Right atrium auricular region (tissue), 2 donors: ENCODE data around the gene SVOPL. TPM values are rescaled to one million over a fixed set of nuclear protein-coding genes. Genes with fewer than 3 reads are reported as not detected.

Experiments used
- DNase-seq: peaks from one replicate; pipeline ENCODE4 v3.0.0-alpha.2; 2019; ENCODE audit warnings: low spot score
- H3K27ac ChIP-seq, 2 donors: fragments of 200-600 bp; sonication (generic); 1 replicate in 1 of 2; 2 replicates in 1 of 2; pipeline ENCODE4 v1.5.1; 2016 to 2019
- H3K27me3 ChIP-seq, 2 donors: fragments of 200-600 bp; sonication (generic); one replicate each; pipeline versions ENCODE4 v1.5.1 to v1.6.0; 2017 to 2019
- H3K36me3 ChIP-seq: fragments of 200-600 bp; sonication (generic); one replicate; pipeline ENCODE4 v1.5.1; 2016
- H3K4me1 ChIP-seq, 2 donors: fragments of 200-600 bp; sonication (generic); one replicate each; pipeline versions ENCODE4 v1.5.1 to v1.6.0; 2017 to 2019
- H3K4me3 ChIP-seq, 2 donors: fragments of 200-600 bp; sonication (generic); 1 replicate in 1 of 2; 2 replicates in 1 of 2; pipeline ENCODE4 v1.5.1; 2017 to 2019; ENCODE audit warnings: mild to moderate bottlenecking in 1 of 2, moderate library complexity in 1 of 2
- H3K9me3 ChIP-seq, 2 donors: fragments of 200-600 bp; sonication (generic); one replicate each; pipeline ENCODE4 v1.5.1; 2019
- CTCF ChIP-seq, 2 donors: fragments of 200-600 bp; sonication (generic); IDR thresholded peaks; one replicate each; pipeline ENCODE4 v1.5.1; 2019; ENCODE audit warnings: antibody characterized with exemption in 2 of 2
- total RNA-seq, 2 donors: library from RNA; depleted of rRNA; stranded (reverse); fragments of >200 nt; gene quantifications; one replicate each; pipeline ENCODE4 v1.1.0, GENCODE V29; 2016

SVOPL gene
- total RNA-seq, 2 donors from 2014 or later, result not detected

GRCh38 chr7:138712652-138713051 lies 11.5 kb upstream of the SVOPL start:
- H3K36me3 ChIP-seq, result no peaks in the 10 kb centered on the region
- DNase-seq, result no peak
- H3K9me3 ChIP-seq, result no peaks in the 10 kb centered on the region
- H3K4me1 ChIP-seq, result no peaks in the 10 kb centered on the region
- no peaks in the 10 kb centered on the region for H3K27me3 ChIP-seq
- TF ChIP-seq CTCF (IDR thresholded peaks at IDR 0.05), result no peak
- H3K4me3 ChIP-seq, result no peak overlapping the region
- H3K27ac ChIP-seq, result no peak overlapping the region

GRCh38 chr7:138710536-138711385 lies 9.6 kb upstream of the SVOPL start:
- Histone ChIP-seq H3K9me3 (no peaks in the 10 kb centered on the region), H3K36me3 (no peaks in the 10 kb centered on the region), H3K27ac (no peak overlapping the region), H3K4me1 (no peaks in the 10 kb centered on the region), H3K4me3 (no peak overlapping the region), H3K27me3 (no peaks in the 10 kb centered on the region)
- no peak for DNase-seq
- no peak for TF ChIP-seq CTCF (IDR thresholded peaks at IDR 0.05)

GRCh38 chr7:138705167-138705566 lies 4.0 kb upstream of the SVOPL start:
- no peaks in the 10 kb centered on the region for H3K36me3 ChIP-seq
- no peak for TF ChIP-seq CTCF (IDR thresholded peaks at IDR 0.05)
- H3K9me3 ChIP-seq, result no peaks in the 10 kb centered on the region
- H3K4me1 ChIP-seq, result no peaks in the 10 kb centered on the region
- DNase-seq, result no peak
- no peak overlapping the region for H3K27ac ChIP-seq
- no peaks in the 10 kb centered on the region for H3K27me3 ChIP-seq
- no peak overlapping the region for H3K4me3 ChIP-seq

GRCh38 chr7:138701537-138701923 lies 368 bp upstream of the SVOPL start:
- no peak for DNase-seq
- Histone ChIP-seq H3K36me3 (no peaks in the 10 kb centered on the region), H3K4me1 (no peaks in the 10 kb centered on the region), H3K27ac (no peak overlapping the region), H3K27me3 (no peaks in the 10 kb centered on the region), H3K4me3 (no peak overlapping the region), H3K9me3 (no peaks in the 10 kb centered on the region)
- no peak for TF ChIP-seq CTCF (IDR thresholded peaks at IDR 0.05)

- H3K4me3 ChIP-seq, result no peak overlapping the region
- H3K9me3 ChIP-seq, result no peaks in the 10 kb centered on the region
- no peak for TF ChIP-seq CTCF (IDR thresholded peaks at IDR 0.05)
- H3K4me1 ChIP-seq, result no peaks in the 10 kb centered on the region
- H3K27ac ChIP-seq, result no peak overlapping the region
- no peaks in the 10 kb centered on the region for H3K36me3 ChIP-seq
- H3K27me3 ChIP-seq, result no peaks in the 10 kb centered on the region
- no peak for DNase-seq
Observed at GRCh38 chr7:138699661-138700060, 1.5 kb downstream of the SVOPL start.

- TF ChIP-seq CTCF (IDR thresholded peaks at IDR 0.05), result no peak
- Histone ChIP-seq H3K27me3 (no peaks in the 10 kb centered on the region), H3K9me3 (no peaks in the 10 kb centered on the region)
Observed at GRCh38 chr7:138698281-138698680, 2.9 kb downstream of the SVOPL start.

More at GRCh38 chr7:138698281-138698680, 2.9 kb downstream of the SVOPL start:
- Histone ChIP-seq H3K27ac (no peak overlapping the region), H3K36me3 (no peaks in the 10 kb centered on the region), H3K4me1 (no peaks in the 10 kb centered on the region), H3K4me3 (no peak overlapping the region)
- DNase-seq, result no peak
